Memory B cell (primary cell): ENCODE measurements around the gene MARK2.
A peak's percentile ranks its signal among the peaks of the same experiment; 100 is the strongest.

Experiments used
- ATAC-seq: fragments of 150-1000 bp; cut with Tn5 transposase; 2 replicates; pipeline ENCODE4 v1.10.0; 2021; ENCODE audit warnings: low read depth, mild to moderate bottlenecking, moderate library complexity
- DNase-seq, 2 donors: peaks; one replicate each; pipeline ENCODE4 v3.0.0; 2022; ENCODE audit warnings: low spot score in 2 of 2
- H3K27ac Mint-ChIP-seq: one replicate; pipeline ENCODE4 v1.8.0; 2022; ENCODE audit warnings: mild to moderate bottlenecking, moderate library complexity, mixed read lengths
- H3K27me3 Mint-ChIP-seq: one replicate; pipeline ENCODE4 v1.8.0; 2022; ENCODE audit warnings: mixed read lengths
- H3K36me3 Mint-ChIP-seq: one replicate; pipeline ENCODE4 v1.8.0; 2022; ENCODE audit warnings: mild to moderate bottlenecking, mixed read lengths
- H3K4me1 Mint-ChIP-seq: one replicate; pipeline ENCODE4 v1.8.0; 2022; ENCODE audit warnings: mixed read lengths
- H3K4me3 Mint-ChIP-seq: one replicate; pipeline ENCODE4 v1.8.0; 2022; ENCODE audit warnings: mild to moderate bottlenecking, moderate library complexity, mixed read lengths
- H3K9me3 Mint-ChIP-seq: one replicate; pipeline ENCODE4 v1.8.0; 2022; ENCODE audit warnings: mixed read lengths

MARK2 gene

GRCh38 chr11:63888170-63889086 lies 49.5 kb downstream of the MARK2 start:
- H3K9me3 Mint-ChIP-seq, result no peaks in the 10 kb centered on the region
- H3K27ac Mint-ChIP-seq, result peak overlapping the region; percentile 85
- no peaks in the 10 kb centered on the region for H3K27me3 Mint-ChIP-seq
- H3K4me3 Mint-ChIP-seq, result peak overlapping the region; percentile 96
- H3K36me3 Mint-ChIP-seq, result peaks cover 2% of the 10 kb centered on the region
- ATAC-seq (peak; percentile 91), DNase-seq (peak; percentile 49 to 57)
- H3K4me1 Mint-ChIP-seq, result peaks cover 49% of the 10 kb centered on the region

GRCh38 chr11:63889344-63889743 lies 50.4 kb downstream of the MARK2 start:
- Mint-ChIP-seq H3K4me3 (peak overlapping the region; percentile 96), H3K27me3 (no peaks in the 10 kb centered on the region), H3K27ac (peak overlapping the region; percentile 72), H3K4me1 (peaks cover 47% of the 10 kb centered on the region), H3K9me3 (no peaks in the 10 kb centered on the region), H3K36me3 (peaks cover 6% of the 10 kb centered on the region)
- DNase-seq, result no peak
- no peak for ATAC-seq

GRCh38 chr11:63890368-63890767 lies 51.5 kb downstream of the MARK2 start:
- peaks cover 44% of the 10 kb centered on the region for H3K4me1 Mint-ChIP-seq
- DNase-seq (no peak), ATAC-seq (no peak)
- H3K4me3 Mint-ChIP-seq, result no peak overlapping the region
- no peaks in the 10 kb centered on the region for H3K27me3 Mint-ChIP-seq
- H3K36me3 Mint-ChIP-seq, result peaks cover 8% of the 10 kb centered on the region
- H3K27ac Mint-ChIP-seq, result peak overlapping the region; percentile 31
- no peaks in the 10 kb centered on the region for H3K9me3 Mint-ChIP-seq

- ATAC-seq (no peak), DNase-seq (no peak)
- Mint-ChIP-seq H3K27me3 (no peaks in the 10 kb centered on the region), H3K27ac (peak overlapping the region; percentile 41), H3K36me3 (peaks cover 16% of the 10 kb centered on the region), H3K4me3 (no peak overlapping the region), H3K4me1 (peaks cover 49% of the 10 kb centered on the region), H3K9me3 (no peaks in the 10 kb centered on the region)
These were observed 53.3 kb downstream of the MARK2 start for GRCh38 chr11:63892228-63892627.

- no peak overlapping the region for H3K27ac Mint-ChIP-seq
- no peak for ATAC-seq
- no peak overlapping the region for H3K4me3 Mint-ChIP-seq
These were observed 54.4 kb downstream of the MARK2 start for GRCh38 chr11:63893355-63893754.

GRCh38 chr11:63896071-63896470 lies 57.2 kb downstream of the MARK2 start:
- H3K4me3 Mint-ChIP-seq, result no peak overlapping the region
- no peak for DNase-seq
- no peaks in the 10 kb centered on the region for H3K27me3 Mint-ChIP-seq
- peaks cover 20% of the 10 kb centered on the region for H3K4me1 Mint-ChIP-seq
- no peak overlapping the region for H3K27ac Mint-ChIP-seq
- no peaks in the 10 kb centered on the region for H3K9me3 Mint-ChIP-seq
- ATAC-seq, result no peak
- peaks cover 35% of the 10 kb centered on the region for H3K36me3 Mint-ChIP-seq

More at GRCh38 chr11:63893355-63893754, 54.4 kb downstream of the MARK2 start:
- no peak for DNase-seq
- H3K4me1 Mint-ChIP-seq, result peaks cover 40% of the 10 kb centered on the region
- H3K27me3 Mint-ChIP-seq, result no peaks in the 10 kb centered on the region
- peaks cover 21% of the 10 kb centered on the region for H3K36me3 Mint-ChIP-seq
- no peaks in the 10 kb centered on the region for H3K9me3 Mint-ChIP-seq

GRCh38 chr11:63897459-63898146 lies 58.7 kb downstream of the MARK2 start:
- H3K27me3 Mint-ChIP-seq, result no peaks in the 10 kb centered on the region
- H3K4me1 Mint-ChIP-seq, result peaks cover 17% of the 10 kb centered on the region
- no peak overlapping the region for H3K27ac Mint-ChIP-seq
- H3K4me3 Mint-ChIP-seq, result no peak overlapping the region
- no peak for DNase-seq
- peaks cover 46% of the 10 kb centered on the region for H3K36me3 Mint-ChIP-seq
- H3K9me3 Mint-ChIP-seq, result no peaks in the 10 kb centered on the region
- no peak for ATAC-seq

GRCh38 chr11:63901660-63902059 lies 62.8 kb downstream of the MARK2 start:
- no peak for ATAC-seq
- Mint-ChIP-seq H3K4me1 (peaks cover 5% of the 10 kb centered on the region), H3K9me3 (no peaks in the 10 kb centered on the region), H3K27ac (no peak overlapping the region), H3K4me3 (no peak overlapping the region), H3K27me3 (no peaks in the 10 kb centered on the region), H3K36me3 (peaks cover 56% of the 10 kb centered on the region)
- no peak for DNase-seq

- peaks cover 5% of the 10 kb centered on the region for H3K4me1 Mint-ChIP-seq
- H3K4me3 Mint-ChIP-seq, result no peak overlapping the region
- ATAC-seq, result no peak
- peaks cover 53% of the 10 kb centered on the region for H3K36me3 Mint-ChIP-seq
- no peak for DNase-seq
- no peaks in the 10 kb centered on the region for H3K9me3 Mint-ChIP-seq
- no peaks in the 10 kb centered on the region for H3K27me3 Mint-ChIP-seq
- no peak overlapping the region for H3K27ac Mint-ChIP-seq
These were observed 65.0 kb downstream of the MARK2 start for GRCh38 chr11:63903884-63904283.

- H3K27ac Mint-ChIP-seq, result no peak overlapping the region
- ATAC-seq (no peak), DNase-seq (no peak)
- no peaks in the 10 kb centered on the region for H3K27me3 Mint-ChIP-seq
- H3K4me3 Mint-ChIP-seq, result no peak overlapping the region
- peaks cover 5% of the 10 kb centered on the region for H3K4me1 Mint-ChIP-seq
- peaks cover 47% of the 10 kb centered on the region for H3K36me3 Mint-ChIP-seq
- H3K9me3 Mint-ChIP-seq, result no peaks in the 10 kb centered on the region
These were observed 65.8 kb downstream of the MARK2 start for GRCh38 chr11:63904743-63905142.

GRCh38 chr11:63905179-63905578 lies 66.3 kb downstream of the MARK2 start:
- H3K4me3 Mint-ChIP-seq, result no peak overlapping the region
- no peak for ATAC-seq
- H3K4me1 Mint-ChIP-seq, result peaks cover 5% of the 10 kb centered on the region
- H3K27ac Mint-ChIP-seq, result no peak overlapping the region
- no peaks in the 10 kb centered on the region for H3K9me3 Mint-ChIP-seq
- no peak for DNase-seq
- no peaks in the 10 kb centered on the region for H3K27me3 Mint-ChIP-seq
- peaks cover 48% of the 10 kb centered on the region for H3K36me3 Mint-ChIP-seq

GRCh38 chr11:63906087-63906486 lies 67.2 kb downstream of the MARK2 start:
- Mint-ChIP-seq H3K9me3 (no peaks in the 10 kb centered on the region), H3K27ac (no peak overlapping the region), H3K4me3 (no peak overlapping the region), H3K4me1 (peaks cover 5% of the 10 kb centered on the region), H3K27me3 (no peaks in the 10 kb centered on the region), H3K36me3 (peaks cover 46% of the 10 kb centered on the region)
- DNase-seq (no peak), ATAC-seq (no peak)

GRCh38 chr11:63906585-63906984 lies 67.7 kb downstream of the MARK2 start:
- no peak overlapping the region for H3K4me3 Mint-ChIP-seq
- H3K27ac Mint-ChIP-seq, result no peak overlapping the region
- no peaks in the 10 kb centered on the region for H3K9me3 Mint-ChIP-seq
- H3K36me3 Mint-ChIP-seq, result peaks cover 41% of the 10 kb centered on the region
- no peaks in the 10 kb centered on the region for H3K27me3 Mint-ChIP-seq
- H3K4me1 Mint-ChIP-seq, result peaks cover 2% of the 10 kb centered on the region
- ATAC-seq (peak; percentile 56), DNase-seq (no peak)

GRCh38 chr11:63907063-63907462 lies 68.2 kb downstream of the MARK2 start:
- Mint-ChIP-seq H3K36me3 (peaks cover 38% of the 10 kb centered on the region), H3K4me1 (no peaks in the 10 kb centered on the region), H3K4me3 (no peak overlapping the region), H3K27ac (no peak overlapping the region), H3K27me3 (no peaks in the 10 kb centered on the region), H3K9me3 (no peaks in the 10 kb centered on the region)
- DNase-seq (no peak), ATAC-seq (no peak)
